Measurements from ENCODE around the gene MTUS2.

MTUS2 gene

DNA sequence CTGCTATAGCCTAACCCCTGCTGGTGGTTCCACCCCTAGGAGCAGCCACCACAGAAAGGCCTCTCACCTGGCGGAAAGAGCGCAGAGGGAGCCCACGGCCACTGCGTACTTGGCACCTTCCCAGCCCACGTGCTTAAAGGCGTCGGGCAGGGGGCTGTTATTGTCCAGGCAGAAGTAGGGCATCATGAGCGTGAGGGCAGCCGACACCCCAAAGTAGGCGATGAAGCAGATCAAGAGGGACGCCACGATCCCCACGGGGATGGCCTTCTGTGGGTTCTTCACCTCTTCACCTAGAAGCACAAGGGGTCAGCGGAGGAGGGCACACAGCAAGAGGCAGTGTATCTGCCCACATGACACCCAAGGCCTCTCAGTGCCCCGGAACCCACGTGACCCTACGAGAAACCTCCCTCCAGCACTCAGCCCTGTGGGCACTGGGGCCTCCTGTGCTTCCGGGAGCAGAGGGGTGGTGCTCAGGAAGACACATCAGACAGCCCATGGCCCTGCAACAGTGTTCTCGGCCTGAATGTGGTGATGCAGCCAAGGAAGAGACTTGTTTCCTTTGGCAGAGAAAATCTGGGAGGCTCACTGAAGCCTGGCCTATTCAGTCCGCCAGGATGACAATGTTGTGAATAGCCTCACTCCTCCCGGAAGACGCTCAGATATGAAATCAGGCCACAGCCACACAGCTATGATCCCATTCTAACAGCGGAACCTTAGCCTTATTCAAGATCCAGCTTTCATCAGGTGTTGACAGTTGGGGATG, 703.2 kb downstream of the MTUS2 start:
- H3K4me3 ChIP-seq (ENCODE audit: insufficient read depth, low read length, poor library complexity, severe bottlenecking) = no peak overlapping the region
- H3K9me3 ChIP-seq (ENCODE audit: insufficient read depth, low read length) = no peaks in the 10 kb centered on the region
- no peaks in the 10 kb centered on the region for H3F3A ChIP-seq (ENCODE audit: insufficient read depth)
- TF ChIP-seq EZH2phosphoT487 (conservative IDR thresholded peaks at IDR 0.05; ENCODE audit: low read length) = no peak
- H3K9ac ChIP-seq (ENCODE audit: low read length) = no peak overlapping the region
- H4K20me1 ChIP-seq (ENCODE audit: low read depth, low read length) = peaks cover 4% of the 10 kb centered on the region; the same call in 1 of the 2 replicates
- H2AFZ ChIP-seq (ENCODE audit: low read depth, low read length, severe bottlenecking) = no peak overlapping the region
- no peaks in the 10 kb centered on the region for H3K9me2 ChIP-seq (replicated peaks; ENCODE audit: insufficient read depth, low read length)
- H3K27ac ChIP-seq (ENCODE audit: low read depth, low read length) = no peak overlapping the region
- no peaks in the 10 kb centered on the region for H3K79me2 ChIP-seq (ENCODE audit: insufficient read depth, low read length)
- no peak overlapping the region for H3K4me2 ChIP-seq (ENCODE audit: low read depth, low read length, poor library complexity, severe bottlenecking)
- peaks cover 17% of the 10 kb centered on the region; the same call in 1 of the 2 replicates for H3K36me3 ChIP-seq (ENCODE audit: low read length)
- no peaks in the 10 kb centered on the region for H3K27me3 ChIP-seq (ENCODE audit: low read length)

DNA sequence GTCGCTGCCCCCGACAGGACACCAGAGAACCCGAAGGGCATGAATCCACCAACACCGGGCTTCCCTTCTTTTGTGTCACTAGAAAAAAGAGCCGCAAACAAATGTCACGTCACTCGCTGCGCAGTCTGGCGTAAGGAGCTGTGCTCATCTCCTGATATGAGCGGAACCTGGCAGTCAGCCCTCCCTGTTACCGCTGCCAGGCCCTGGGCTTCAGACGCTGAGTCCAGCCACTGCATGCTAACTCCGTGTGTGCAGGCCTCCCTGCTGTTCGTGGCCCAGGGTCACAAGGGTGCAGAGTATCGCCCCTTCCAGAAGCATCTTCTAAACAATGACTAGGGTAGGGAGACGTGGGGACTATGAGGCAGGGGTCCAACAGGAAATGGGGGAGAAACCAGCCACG, 704.0 kb downstream of the MTUS2 start:
- Histone ChIP-seq H3K9me3 (ENCODE audit: insufficient read depth, low read length) (no peaks in the 10 kb centered on the region), H3K4me3 (ENCODE audit: insufficient read depth, low read length, poor library complexity, severe bottlenecking) (no peak overlapping the region), H3K79me2 (ENCODE audit: insufficient read depth, low read length) (no peaks in the 10 kb centered on the region), H4K20me1 (ENCODE audit: low read depth, low read length) (peaks cover 4% of the 10 kb centered on the region; the same call in 1 of the 2 replicates), H3K9me2 (replicated peaks; ENCODE audit: insufficient read depth, low read length) (no peaks in the 10 kb centered on the region), H3K36me3 (ENCODE audit: low read length) (peaks cover 22% of the 10 kb centered on the region; the same call in 1 of the 2 replicates), H2AFZ (ENCODE audit: low read depth, low read length, severe bottlenecking) (no peak overlapping the region), H3K27ac (ENCODE audit: low read depth, low read length) (no peak overlapping the region), H3K4me2 (ENCODE audit: low read depth, low read length, poor library complexity, severe bottlenecking) (no peak overlapping the region), H3F3A (ENCODE audit: insufficient read depth) (no peaks in the 10 kb centered on the region), H3K9ac (ENCODE audit: low read length) (no peak overlapping the region), H3K27me3 (ENCODE audit: low read length) (no peaks in the 10 kb centered on the region)
- no peak for TF ChIP-seq EZH2phosphoT487 (conservative IDR thresholded peaks at IDR 0.05; ENCODE audit: low read length)
- TF ChIP-seq, protein P1, sequence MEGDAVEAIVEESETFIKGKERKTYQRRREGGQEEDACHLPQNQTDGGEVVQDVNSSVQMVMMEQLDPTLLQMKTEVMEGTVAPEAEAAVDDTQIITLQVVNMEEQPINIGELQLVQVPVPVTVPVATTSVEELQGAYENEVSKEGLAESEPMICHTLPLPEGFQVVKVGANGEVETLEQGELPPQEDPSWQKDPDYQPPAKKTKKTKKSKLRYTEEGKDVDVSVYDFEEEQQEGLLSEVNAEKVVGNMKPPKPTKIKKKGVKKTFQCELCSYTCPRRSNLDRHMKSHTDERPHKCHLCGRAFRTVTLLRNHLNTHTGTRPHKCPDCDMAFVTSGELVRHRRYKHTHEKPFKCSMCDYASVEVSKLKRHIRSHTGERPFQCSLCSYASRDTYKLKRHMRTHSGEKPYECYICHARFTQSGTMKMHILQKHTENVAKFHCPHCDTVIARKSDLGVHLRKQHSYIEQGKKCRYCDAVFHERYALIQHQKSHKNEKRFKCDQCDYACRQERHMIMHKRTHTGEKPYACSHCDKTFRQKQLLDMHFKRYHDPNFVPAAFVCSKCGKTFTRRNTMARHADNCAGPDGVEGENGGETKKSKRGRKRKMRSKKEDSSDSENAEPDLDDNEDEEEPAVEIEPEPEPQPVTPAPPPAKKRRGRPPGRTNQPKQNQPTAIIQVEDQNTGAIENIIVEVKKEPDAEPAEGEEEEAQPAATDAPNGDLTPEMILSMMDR (IDR thresholded peaks at IDR 0.05; ENCODE audit: insufficient read depth, low read length, poor library complexity, severe bottlenecking) = no peak

DNA sequence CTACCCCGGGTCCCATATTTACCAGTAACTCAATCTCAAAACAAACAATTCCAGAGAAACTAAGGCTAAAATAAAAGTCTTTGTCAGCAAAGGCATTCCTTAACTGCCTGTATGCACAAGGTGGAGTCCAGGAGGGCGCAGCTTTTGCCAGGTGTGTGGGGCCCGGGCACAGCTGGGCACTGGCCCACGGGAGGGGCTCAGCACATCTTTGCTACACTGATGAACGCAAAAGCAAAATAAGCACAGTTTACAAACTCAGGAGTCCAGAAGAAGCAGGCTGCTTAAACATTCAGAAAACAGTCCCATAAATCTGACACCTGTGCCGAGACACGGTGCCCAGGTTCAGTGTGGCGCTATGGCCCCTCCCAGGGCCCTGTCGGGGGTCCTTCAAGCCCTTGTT, 704.5 kb downstream of the MTUS2 start:
- no peak overlapping the region for H3K4me2 ChIP-seq (ENCODE audit: low read depth, low read length, poor library complexity, severe bottlenecking)
- H3K4me3 ChIP-seq (ENCODE audit: insufficient read depth, low read length, poor library complexity, severe bottlenecking) = no peak overlapping the region
- no peaks in the 10 kb centered on the region for H3K9me2 ChIP-seq (replicated peaks; ENCODE audit: insufficient read depth, low read length)
- TF ChIP-seq, protein P1 (IDR thresholded peaks at IDR 0.05; ENCODE audit: insufficient read depth, low read length, poor library complexity, severe bottlenecking) = no peak
- TF ChIP-seq EZH2phosphoT487 (conservative IDR thresholded peaks at IDR 0.05; ENCODE audit: low read length) = no peak
- H3K9me3 ChIP-seq (ENCODE audit: insufficient read depth, low read length) = no peaks in the 10 kb centered on the region
- peaks cover 22% of the 10 kb centered on the region; the same call in 1 of the 2 replicates for H3K36me3 ChIP-seq (ENCODE audit: low read length)
- no peaks in the 10 kb centered on the region for H3K79me2 ChIP-seq (ENCODE audit: insufficient read depth, low read length)
- H2AFZ ChIP-seq (ENCODE audit: low read depth, low read length, severe bottlenecking) = no peak overlapping the region
- peaks cover 4% of the 10 kb centered on the region; the same call in 1 of the 2 replicates for H4K20me1 ChIP-seq (ENCODE audit: low read depth, low read length)
- no peak overlapping the region for H3K9ac ChIP-seq (ENCODE audit: low read length)
- H3F3A ChIP-seq (ENCODE audit: insufficient read depth) = no peaks in the 10 kb centered on the region
- H3K27ac ChIP-seq (ENCODE audit: low read depth, low read length) = no peak overlapping the region
- H3K27me3 ChIP-seq (ENCODE audit: low read length) = no peaks in the 10 kb centered on the region

DNA sequence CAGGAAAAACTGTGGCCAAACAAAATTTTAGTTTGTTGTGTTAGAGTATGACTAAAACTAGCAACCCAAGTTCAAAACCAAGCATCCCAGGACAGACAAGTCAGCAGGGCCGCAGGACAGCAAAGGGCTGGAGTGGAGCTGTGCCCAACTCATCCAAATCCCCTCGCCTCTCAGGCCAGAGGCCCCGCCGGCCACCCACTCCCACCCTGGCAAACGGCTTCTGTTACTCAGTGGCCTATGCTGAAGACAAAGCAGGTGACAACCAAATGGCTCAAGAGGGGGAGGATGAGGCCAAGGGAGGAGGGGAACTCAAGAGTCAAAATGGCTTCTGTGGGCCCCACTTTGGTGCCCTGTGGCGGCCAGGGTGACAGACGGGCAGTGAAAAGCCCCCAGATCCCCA, 705.6 kb downstream of the MTUS2 start:
- H3K27ac ChIP-seq (ENCODE audit: low read depth, low read length) = no peak overlapping the region
- H3K4me3 ChIP-seq (ENCODE audit: insufficient read depth, low read length, poor library complexity, severe bottlenecking) = no peak overlapping the region
- H3K9ac ChIP-seq (ENCODE audit: low read length) = no peak overlapping the region
- no peak overlapping the region for H2AFZ ChIP-seq (ENCODE audit: low read depth, low read length, severe bottlenecking)
- no peaks in the 10 kb centered on the region for H3K27me3 ChIP-seq (ENCODE audit: low read length)
- TF ChIP-seq, protein P1 (IDR thresholded peaks at IDR 0.05; ENCODE audit: insufficient read depth, low read length, poor library complexity, severe bottlenecking) = no peak
- no peak for TF ChIP-seq EZH2phosphoT487 (conservative IDR thresholded peaks at IDR 0.05; ENCODE audit: low read length)
- no peaks in the 10 kb centered on the region for H3K9me2 ChIP-seq (replicated peaks; ENCODE audit: insufficient read depth, low read length)
- no peaks in the 10 kb centered on the region for H3K9me3 ChIP-seq (ENCODE audit: insufficient read depth, low read length)
- peaks cover 4% of the 10 kb centered on the region; the same call in 1 of the 2 replicates for H4K20me1 ChIP-seq (ENCODE audit: low read depth, low read length)
- no peaks in the 10 kb centered on the region for H3F3A ChIP-seq (ENCODE audit: insufficient read depth)
- peaks cover 24% of the 10 kb centered on the region; the same call in 1 of the 2 replicates for H3K36me3 ChIP-seq (ENCODE audit: low read length)
- H3K4me2 ChIP-seq (ENCODE audit: low read depth, low read length, poor library complexity, severe bottlenecking) = no peak overlapping the region
- H3K79me2 ChIP-seq (ENCODE audit: insufficient read depth, low read length) = no peaks in the 10 kb centered on the region

All from SU-DHL-6 (cell line).